ENCODE results near the gene VIT.

DNA sequence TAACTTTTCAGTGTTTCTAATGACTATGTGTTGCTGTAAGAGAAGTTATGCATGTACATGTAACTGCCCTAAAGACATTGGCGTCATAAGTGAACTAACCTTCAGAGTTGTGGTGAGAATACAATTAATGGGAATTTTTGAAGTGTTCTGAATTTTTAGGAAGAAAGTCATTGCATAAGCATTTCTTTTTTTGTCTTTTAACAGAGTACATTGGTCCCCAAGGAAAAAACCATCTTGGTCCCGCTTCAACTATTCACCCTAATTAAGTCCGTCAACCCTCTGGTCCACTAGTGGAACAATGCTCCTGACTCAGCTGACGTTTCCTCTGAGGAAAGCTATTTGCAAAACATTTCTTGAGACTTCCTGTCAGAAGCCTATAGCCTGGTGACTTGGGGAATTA lies 41.1 kb upstream of the VIT start:
- TF ChIP-seq CTCF (IDR thresholded peaks at IDR 0.05; ENCODE audit: insufficient read depth, low read depth, low read length), result no peak
- no peak for TF ChIP-seq EZH2 (IDR thresholded peaks at IDR 0.05; ENCODE audit: insufficient read depth, low read length)

Data from astrocyte (in vitro differentiated cells and primary cell).